ENCODE measurements around the gene TIMM44. TPM values are rescaled to one million over a fixed set of nuclear protein-coding genes. Genes with fewer than 3 reads are reported as not detected.

TIMM44 gene
- polyA plus RNA-seq, 3 donors = 9.5 to 33.2 (median 10.4) TPM

DNA sequence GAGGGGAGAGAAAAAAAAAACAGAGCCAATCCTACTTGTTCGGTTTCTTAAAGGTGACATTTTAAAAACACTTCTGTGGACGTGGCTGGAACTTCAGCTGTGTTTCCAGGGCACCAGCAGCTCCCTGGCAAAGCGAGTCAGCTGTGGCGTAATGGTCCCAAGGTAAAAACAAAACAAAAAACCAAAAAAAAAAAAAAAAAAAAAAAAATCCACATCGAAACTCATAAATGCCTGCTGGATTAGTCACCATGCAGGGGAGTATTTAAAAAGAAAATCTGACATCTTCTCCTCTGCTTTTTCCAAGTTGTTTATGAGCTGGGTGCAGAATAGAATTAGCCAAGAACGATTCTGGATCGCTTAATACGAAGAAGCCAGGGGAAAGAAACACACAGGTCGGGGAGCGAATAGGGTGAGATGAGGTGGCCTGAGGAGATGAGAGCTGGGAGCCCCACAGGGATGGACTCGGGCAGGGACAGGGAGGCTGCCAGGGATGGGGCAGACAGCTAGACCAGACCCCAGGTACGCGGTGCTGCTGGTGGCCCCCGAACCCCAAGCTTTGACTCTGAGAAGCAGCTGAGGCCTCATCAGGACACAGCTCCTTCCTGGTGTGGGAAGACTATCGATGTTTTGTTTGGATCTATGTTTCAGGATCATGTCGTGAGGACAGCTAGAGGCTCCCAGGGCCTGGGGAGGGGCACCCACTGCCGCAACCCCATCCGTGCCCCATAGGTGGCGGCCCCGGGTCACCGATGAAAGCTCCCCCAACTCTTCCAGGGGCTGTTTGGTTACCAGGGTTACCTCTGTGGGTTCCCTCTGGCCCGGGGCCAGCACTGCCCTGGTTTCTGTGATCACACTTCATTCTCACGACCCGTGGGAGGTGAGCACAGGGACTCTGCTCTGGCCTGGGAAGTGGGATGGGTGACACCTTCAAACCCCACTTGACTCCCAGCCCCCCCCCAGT lies 14.4 kb downstream of the TIMM44 start:
- H3K9me3 Mint-ChIP-seq = peaks cover 0 to 2% (median 1%) of the 10 kb centered on the region in 7 donors
- peak overlapping the region in 4 of 7 donors; percentile 41 to 82 (median 58) for H3K27ac Mint-ChIP-seq
- H3K36me3 Mint-ChIP-seq = peaks cover 31 to 43% of the 10 kb centered on the region in 2 donors
- 60% methylated on average over 19 of the region's 24 CpGs for WGBS (ENCODE audit: insufficient coverage)
- H3K4me1 Mint-ChIP-seq = peaks cover 6% of the 10 kb centered on the region
- intact Hi-C loops (cut with micrococcal nuclease) = loop anchor here in 1 of 2 donors (10.0 kb wide), 1 partner anchor 1886 kb away; the partner anchor contains the start of gene FBXL12
- peaks cover 9 to 17% (median 13%) of the 10 kb centered on the region in 3 donors for H3K27me3 Mint-ChIP-seq (ENCODE audit: low read depth in 3 of 3)
- H3K27ac ChIP-seq (ENCODE audit: low read depth in 1 of 2, low read length in 2 of 2) = no peak overlapping the region
- TF ChIP-seq CTCF (IDR thresholded peaks at IDR 0.05) = peak; percentile 57
- H3K9ac ChIP-seq (ENCODE audit: insufficient read depth, low read length, poor library complexity, severe bottlenecking) = no peak overlapping the region
- H3K4me3 ChIP-seq (replicated peaks in 1 of 3; ENCODE audit: low read depth in 2 of 3, low read length in 3 of 3) = no peak overlapping the region
- H3K4me3 Mint-ChIP-seq = no peak overlapping the region
- H3K9me3 ChIP-seq (replicated peaks in 1 of 2; ENCODE audit: control insufficient read depth in 1 of 2, insufficient read depth in 1 of 2, low read length in 2 of 2) = no peaks in the 10 kb centered on the region
- DNase-seq = peak; percentile 34 to 67 (median 44)
- H3K27me3 ChIP-seq (ENCODE audit: control insufficient read depth in 2 of 2, insufficient read depth in 2 of 2, low read length in 2 of 2) = no peaks in the 10 kb centered on the region
- H3K4me1 ChIP-seq (ENCODE audit: control insufficient read depth in 1 of 2, insufficient read depth in 2 of 2, low read length in 2 of 2) = peaks cover 6 to 17% of the 10 kb centered on the region in 2 donors
- H3K4me2 ChIP-seq (replicated peaks; ENCODE audit: extremely low read depth, low read length, poor library complexity, severe bottlenecking) = no peak overlapping the region
- peaks cover 35 to 39% of the 10 kb centered on the region in 2 donors for H3K36me3 ChIP-seq (replicated peaks in 1 of 2; ENCODE audit: control insufficient read depth in 1 of 2, insufficient read depth in 2 of 2, low read length in 2 of 2)
- H4K20me1 ChIP-seq (ENCODE audit: insufficient read depth, low read length) = peaks cover 4% of the 10 kb centered on the region
- no peaks in the 10 kb centered on the region for H3K79me2 ChIP-seq (ENCODE audit: insufficient read depth, low read length)
- no peak overlapping the region for H2AFZ ChIP-seq (ENCODE audit: insufficient read depth, low read depth, low read length, poor library complexity, severe bottlenecking)

- Histone ChIP-seq H3K27me3 (ENCODE audit: control insufficient read depth in 2 of 2, insufficient read depth in 2 of 2, low read length in 2 of 2) (no peaks in the 10 kb centered on the region), H3K79me2 (ENCODE audit: insufficient read depth, low read length) (no peaks in the 10 kb centered on the region), H3K27ac (ENCODE audit: low read depth in 1 of 2, low read length in 2 of 2) (no peak overlapping the region), H3K9ac (ENCODE audit: insufficient read depth, low read length, poor library complexity, severe bottlenecking) (no peak overlapping the region), H3K36me3 (replicated peaks in 1 of 2; ENCODE audit: control insufficient read depth in 1 of 2, insufficient read depth in 2 of 2, low read length in 2 of 2) (peaks cover 28 to 32% of the 10 kb centered on the region in 2 donors), H2AFZ (ENCODE audit: insufficient read depth, low read depth, low read length, poor library complexity, severe bottlenecking) (no peak overlapping the region), H4K20me1 (ENCODE audit: insufficient read depth, low read length) (peaks cover 4% of the 10 kb centered on the region), H3K9me3 (replicated peaks in 1 of 2; ENCODE audit: control insufficient read depth in 1 of 2, insufficient read depth in 1 of 2, low read length in 2 of 2) (no peaks in the 10 kb centered on the region), H3K4me1 (ENCODE audit: control insufficient read depth in 1 of 2, insufficient read depth in 2 of 2, low read length in 2 of 2) (peaks cover 6 to 17% of the 10 kb centered on the region in 2 donors), H3K4me2 (replicated peaks; ENCODE audit: extremely low read depth, low read length, poor library complexity, severe bottlenecking) (no peak overlapping the region), H3K4me3 (replicated peaks in 1 of 3; ENCODE audit: low read depth in 2 of 3, low read length in 3 of 3) (no peak overlapping the region)
- Mint-ChIP-seq H3K36me3 (peaks cover 26 to 37% of the 10 kb centered on the region in 2 donors), H3K27ac (peak overlapping the region in 2 of 7 donors; percentile 64 to 68), H3K27me3 (ENCODE audit: low read depth in 3 of 3) (peaks cover 13 to 19% (median 13%) of the 10 kb centered on the region in 3 donors), H3K4me1 (peaks cover 6% of the 10 kb centered on the region), H3K4me3 (no peak overlapping the region), H3K9me3 (peaks cover 0 to 2% (median 1%) of the 10 kb centered on the region in 7 donors)
- WGBS (ENCODE audit: insufficient coverage) = 100% methylated on average over 4 of the region's 9 CpGs
- DNase-seq = no peak
- intact Hi-C loops (cut with micrococcal nuclease) = loop anchor here in 1 of 2 donors (10.0 kb wide), 1 partner anchor 1886 kb away; the partner anchor contains the start of gene FBXL12
- no peak for TF ChIP-seq CTCF (IDR thresholded peaks at IDR 0.05)
Observed at GRCh38 chr19:7928334-7928706, 15.1 kb downstream of the TIMM44 start.

Measured in CD14-positive monocyte (primary cell).